T-helper 2 cell treated with Interferon-gamma antibody and Interleukin-4, amounts not matched to agents 5 μg/mL and 100 μg/mL, for 36 hours (primary cell): ENCODE results near the gene CASP9.
"Not testable (repeated sequence)": the region's sequence is repeated elsewhere in the genome, so short reads cannot be mapped to it uniquely, and the experiment has no call there.

ENCODE experiments used
- DNase-seq: peaks from one replicate; pipeline ENCODE4 v3.0.0; 2021; ENCODE audit warnings: low spot score
- H3K27ac Mint-ChIP-seq: one replicate; pipeline ENCODE4 v1.8.0; 2021; ENCODE audit warnings: mild to moderate bottlenecking, mixed read lengths
- H3K27me3 Mint-ChIP-seq: one replicate; pipeline ENCODE4 v1.8.0; 2021; ENCODE audit warnings: low read depth, mixed read lengths
- H3K36me3 Mint-ChIP-seq: one replicate; pipeline ENCODE4 v1.8.0; 2021; ENCODE audit warnings: low read depth, mixed read lengths
- H3K4me1 Mint-ChIP-seq: one replicate; pipeline ENCODE4 v1.8.0; 2021; ENCODE audit warnings: low read depth, mixed read lengths
- H3K4me3 Mint-ChIP-seq: one replicate; pipeline ENCODE4 v1.8.0; 2022; ENCODE audit warnings: mild to moderate bottlenecking, moderate library complexity, mixed read lengths
- H3K9me3 Mint-ChIP-seq: one replicate; pipeline ENCODE4 v1.8.0; 2021; ENCODE audit warnings: mixed read lengths

CASP9 gene

DNA sequence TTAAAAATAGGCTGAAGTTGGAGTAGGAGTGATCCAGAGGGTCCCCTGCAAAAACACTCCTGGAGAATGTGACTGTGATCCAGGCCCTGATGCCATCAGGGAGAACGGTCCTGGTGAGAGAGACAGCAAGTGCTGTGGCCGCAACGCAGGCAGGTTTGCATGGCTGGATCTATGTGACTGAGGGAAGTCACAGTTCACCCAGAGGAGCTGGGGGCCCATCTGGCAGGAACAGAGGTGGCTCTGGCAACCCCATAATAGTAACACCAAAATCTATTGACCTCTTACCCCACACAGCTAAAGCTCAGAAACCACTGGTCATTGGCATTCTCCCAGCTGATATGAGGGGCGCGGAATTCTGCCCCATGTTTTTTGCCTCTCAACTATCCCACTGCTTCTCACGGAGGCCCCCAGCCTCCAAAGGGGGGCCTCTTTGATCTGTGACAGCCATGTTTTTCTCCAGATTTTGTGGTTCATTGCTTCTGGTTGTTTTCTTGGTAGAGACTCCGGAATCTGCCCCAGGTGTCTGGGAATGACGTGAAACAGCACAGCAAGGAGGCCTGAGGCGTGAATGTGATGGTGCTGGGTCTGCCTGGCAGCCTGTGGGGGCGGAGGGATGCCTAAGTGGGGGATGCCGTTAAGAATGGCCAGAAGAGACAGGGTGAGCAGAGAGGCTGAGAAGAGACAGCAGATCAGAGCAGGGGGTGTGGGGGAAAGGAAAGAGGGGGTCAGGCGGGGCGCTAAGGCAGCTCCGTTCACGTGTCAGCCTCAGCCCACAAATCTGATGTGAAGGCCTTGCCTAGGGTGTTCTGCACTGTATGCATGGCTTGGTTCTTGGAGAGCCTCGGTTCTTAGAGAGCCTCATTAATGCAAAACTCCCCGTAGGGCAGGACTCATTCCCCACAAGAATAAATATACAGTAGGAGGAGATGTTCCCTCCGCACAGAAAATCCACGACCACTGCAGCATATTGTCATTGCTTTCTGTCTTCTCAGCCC is 23.5 kb downstream of the CASP9 start:
- Mint-ChIP-seq H3K4me1 (no peaks in the 10 kb centered on the region), H3K27me3 (no peaks in the 10 kb centered on the region), H3K36me3 (peaks cover 26% of the 10 kb centered on the region), H3K27ac (no peak overlapping the region), H3K9me3 (no peaks in the 10 kb centered on the region), H3K4me3 (no peak overlapping the region)
- DNase-seq = no peak

DNA sequence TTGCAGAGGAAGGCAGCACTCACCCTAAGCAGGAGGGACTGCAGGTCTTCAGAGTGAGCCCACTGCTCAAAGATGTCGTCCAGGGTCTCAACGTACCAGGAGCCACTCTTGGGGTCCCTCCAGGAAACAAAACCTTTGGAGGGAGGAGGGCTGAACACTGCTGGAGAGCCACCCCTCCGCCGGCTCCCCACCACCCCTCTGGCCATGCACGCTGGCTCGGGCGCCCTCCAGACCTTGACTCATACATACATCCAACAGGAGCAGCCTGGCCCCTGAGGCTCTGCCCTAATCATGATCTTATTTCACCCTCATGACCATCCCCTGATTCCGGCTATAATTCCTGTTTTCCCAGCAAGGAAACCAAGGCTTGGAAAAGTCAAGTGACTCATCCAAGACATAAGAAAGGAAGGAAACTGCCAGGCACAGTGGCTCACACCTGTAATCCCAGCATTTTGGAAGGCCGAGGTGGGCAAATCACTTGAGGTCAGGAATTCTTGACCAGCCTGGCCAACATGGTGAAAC is 30.1 kb downstream of the CASP9 start:
- peaks cover 34% of the 10 kb centered on the region for H3K36me3 Mint-ChIP-seq
- H3K4me3 Mint-ChIP-seq = no peak overlapping the region
- no peaks in the 10 kb centered on the region for H3K27me3 Mint-ChIP-seq
- no peak for DNase-seq
- peaks cover 13% of the 10 kb centered on the region for H3K4me1 Mint-ChIP-seq
- H3K27ac Mint-ChIP-seq = no peak overlapping the region
- H3K9me3 Mint-ChIP-seq = no peaks in the 10 kb centered on the region

DNA sequence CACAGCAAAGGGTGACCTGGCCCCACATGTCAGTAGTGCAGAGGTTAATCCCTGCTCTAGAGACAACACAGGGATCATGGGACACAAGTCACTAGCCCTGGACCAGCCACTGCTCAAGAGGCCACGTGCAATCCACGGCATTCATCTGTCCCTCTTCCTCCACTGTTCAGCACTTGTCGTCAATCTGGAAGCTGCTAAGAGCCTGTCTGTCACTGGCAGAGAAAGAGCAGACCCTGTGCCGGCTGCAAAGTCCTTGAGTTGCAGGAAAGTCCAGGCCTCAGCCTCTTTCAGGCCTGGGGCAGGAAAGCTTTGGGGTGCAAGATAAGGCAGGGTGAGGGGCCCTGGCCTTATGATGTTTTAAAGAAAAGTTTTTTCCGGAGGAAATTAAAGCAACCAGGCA is 31.4 kb downstream of the CASP9 start:
- Mint-ChIP-seq H3K27me3 (no peaks in the 10 kb centered on the region), H3K4me3 (no peak overlapping the region), H3K4me1 (peaks cover 13% of the 10 kb centered on the region), H3K9me3 (no peaks in the 10 kb centered on the region), H3K36me3 (peaks cover 27% of the 10 kb centered on the region), H3K27ac (no peak overlapping the region)
- no peak for DNase-seq

DNA sequence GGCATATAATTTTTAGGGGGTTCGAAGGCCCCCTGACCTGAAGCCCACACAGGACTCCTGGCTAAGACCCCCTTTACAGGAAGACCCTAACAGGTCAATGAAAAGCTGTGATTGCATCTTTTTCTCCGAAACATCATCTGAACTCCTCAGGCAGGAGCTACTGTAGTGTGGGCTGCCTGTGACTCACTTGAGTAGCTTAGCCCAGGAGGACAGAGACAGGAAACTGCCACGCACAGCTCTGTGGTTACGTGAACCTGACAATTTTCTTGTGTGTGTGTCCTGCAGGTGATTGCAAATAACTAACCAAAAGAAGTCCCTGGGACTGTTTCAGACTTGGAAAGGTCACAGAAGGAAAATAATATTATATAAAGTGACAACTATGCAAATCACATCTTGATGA is 33.0 kb downstream of the CASP9 start:
- H3K36me3 Mint-ChIP-seq = peaks cover 29% of the 10 kb centered on the region
- not testable (repeated sequence) for H3K27me3 Mint-ChIP-seq, H3K9me3 Mint-ChIP-seq, H3K4me3 Mint-ChIP-seq
- DNase-seq = peak; percentile 25
- H3K27ac Mint-ChIP-seq = peak overlapping the region; percentile 36
- H3K4me1 Mint-ChIP-seq = peaks cover 13% of the 10 kb centered on the region

DNA sequence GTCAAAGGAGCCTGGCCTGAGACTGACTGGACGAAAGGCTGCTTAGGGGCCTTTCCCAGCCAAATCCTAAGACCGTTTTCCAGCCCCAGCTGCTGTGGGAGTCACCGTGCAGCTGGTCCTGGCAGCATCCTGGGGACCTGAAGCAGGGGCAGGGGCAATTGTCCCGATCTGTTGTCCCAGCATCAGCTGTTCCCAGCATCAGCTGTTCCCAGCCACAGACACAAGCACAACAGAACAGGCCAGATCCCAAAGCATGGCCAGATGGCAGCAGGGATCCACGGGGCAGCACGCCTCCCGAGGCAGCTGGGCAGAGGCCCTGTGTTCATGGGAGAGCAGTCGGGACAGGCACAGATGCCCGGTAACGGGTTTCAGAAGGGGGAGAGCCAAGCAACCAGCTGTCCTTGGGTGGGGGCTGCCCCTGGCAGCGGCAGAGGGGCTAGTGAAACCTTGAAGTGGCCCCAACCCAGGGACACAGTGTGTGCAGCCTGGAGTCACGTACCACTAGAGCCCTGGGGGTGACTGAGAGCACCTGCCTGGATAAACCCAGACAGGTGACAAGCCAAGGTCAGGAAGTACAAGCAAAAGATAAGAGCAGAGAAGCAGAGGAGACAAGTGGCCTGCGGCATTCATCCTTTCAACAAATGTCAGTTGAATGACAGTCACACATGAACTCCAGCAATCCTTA is 34.8 kb downstream of the CASP9 start:
- DNase-seq = no peak
- no peak overlapping the region for H3K4me3 Mint-ChIP-seq
- H3K9me3 Mint-ChIP-seq = no peaks in the 10 kb centered on the region
- peaks cover 29% of the 10 kb centered on the region for H3K36me3 Mint-ChIP-seq
- H3K27me3 Mint-ChIP-seq = no peaks in the 10 kb centered on the region
- peaks cover 13% of the 10 kb centered on the region for H3K4me1 Mint-ChIP-seq
- no peak overlapping the region for H3K27ac Mint-ChIP-seq

DNA sequence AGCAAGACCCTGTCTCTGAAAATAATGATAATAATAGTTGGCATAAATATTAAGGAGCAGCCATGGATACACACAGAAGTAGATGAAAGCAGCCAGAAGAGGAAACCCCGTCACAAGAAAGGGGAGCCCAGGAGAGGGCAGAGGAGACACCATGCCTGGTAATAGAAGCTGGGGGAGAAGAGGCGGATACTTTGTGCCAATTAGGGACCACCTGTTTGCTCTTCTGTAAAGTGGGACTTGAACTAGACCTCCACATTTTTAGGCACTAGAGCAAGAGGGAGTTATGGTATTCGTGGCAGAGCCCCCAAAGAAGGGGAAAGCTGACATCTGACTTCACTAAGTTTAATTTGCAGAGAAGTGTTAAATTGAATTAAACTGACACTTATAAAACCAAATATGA is 35.6 kb downstream of the CASP9 start:
- no peak overlapping the region for H3K27ac Mint-ChIP-seq
- no peaks in the 10 kb centered on the region for H3K9me3 Mint-ChIP-seq
- peaks cover 29% of the 10 kb centered on the region for H3K36me3 Mint-ChIP-seq
- no peak overlapping the region for H3K4me3 Mint-ChIP-seq
- no peaks in the 10 kb centered on the region for H3K27me3 Mint-ChIP-seq
- H3K4me1 Mint-ChIP-seq = peaks cover 13% of the 10 kb centered on the region
- no peak for DNase-seq

DNA sequence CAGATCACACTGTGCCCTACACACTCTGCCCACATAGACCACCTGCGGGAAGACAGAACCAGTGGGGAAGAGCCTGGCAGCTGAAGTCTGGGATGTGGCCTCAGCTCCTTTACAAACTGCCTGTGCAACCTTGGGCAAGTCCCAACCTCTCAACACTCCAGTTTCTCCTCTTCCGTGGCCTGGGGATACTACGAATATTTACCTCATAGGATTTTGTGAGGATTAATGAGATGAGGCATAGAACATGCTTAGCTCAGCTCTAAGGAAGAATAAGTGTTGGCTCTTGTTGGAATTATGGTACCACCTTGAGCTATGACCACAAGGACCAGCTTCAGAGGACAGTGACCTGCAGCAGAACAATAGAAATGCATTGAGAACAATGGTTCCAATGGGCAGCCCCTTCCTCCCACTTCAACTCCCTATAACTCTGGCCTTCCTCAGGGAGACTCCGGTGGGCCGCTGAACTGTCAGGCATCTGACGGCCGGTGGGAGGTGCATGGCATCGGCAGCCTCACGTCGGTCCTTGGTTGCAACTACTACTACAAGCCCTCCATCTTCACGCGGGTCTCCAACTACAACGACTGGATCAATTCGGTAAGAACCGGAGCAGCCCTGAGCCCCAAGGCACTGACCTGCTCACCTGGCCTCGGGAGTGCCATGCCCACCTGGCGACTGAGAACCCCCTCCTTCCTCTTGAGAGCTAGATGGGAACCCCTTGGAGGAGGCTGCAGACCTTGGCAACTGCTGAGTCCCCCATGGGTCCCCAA is 37.0 kb downstream of the CASP9 start:
- H3K27me3 Mint-ChIP-seq, DNase-seq, H3K27ac Mint-ChIP-seq, H3K9me3 Mint-ChIP-seq, H3K4me3 Mint-ChIP-seq: not testable (repeated sequence)
- peaks cover 29% of the 10 kb centered on the region for H3K36me3 Mint-ChIP-seq
- peaks cover 13% of the 10 kb centered on the region for H3K4me1 Mint-ChIP-seq

DNA sequence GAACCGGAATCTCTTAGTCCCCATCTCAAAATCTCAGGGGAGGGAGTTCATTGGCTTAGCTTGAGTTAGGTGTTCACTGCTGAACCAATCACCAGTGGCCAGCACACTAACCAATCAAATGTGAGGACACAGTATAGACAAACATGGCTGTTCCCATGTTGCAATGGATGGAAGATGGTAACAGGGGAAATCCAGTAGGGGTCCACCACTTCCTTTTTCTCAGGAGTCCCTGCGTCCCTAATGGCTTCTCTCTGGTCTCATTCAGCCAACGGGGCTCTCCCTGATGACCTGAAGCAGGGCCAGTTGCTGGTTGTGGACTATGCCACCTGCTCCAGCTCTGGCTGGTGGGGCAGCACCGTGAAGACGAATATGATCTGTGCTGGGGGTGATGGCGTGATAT is 38.4 kb downstream of the CASP9 start:
- peaks cover 21% of the 10 kb centered on the region for H3K36me3 Mint-ChIP-seq
- no peak overlapping the region for H3K4me3 Mint-ChIP-seq
- no peak for DNase-seq
- no peaks in the 10 kb centered on the region for H3K27me3 Mint-ChIP-seq
- H3K4me1 Mint-ChIP-seq = peaks cover 4% of the 10 kb centered on the region
- H3K9me3 Mint-ChIP-seq = no peaks in the 10 kb centered on the region
- H3K27ac Mint-ChIP-seq = no peak overlapping the region

DNA sequence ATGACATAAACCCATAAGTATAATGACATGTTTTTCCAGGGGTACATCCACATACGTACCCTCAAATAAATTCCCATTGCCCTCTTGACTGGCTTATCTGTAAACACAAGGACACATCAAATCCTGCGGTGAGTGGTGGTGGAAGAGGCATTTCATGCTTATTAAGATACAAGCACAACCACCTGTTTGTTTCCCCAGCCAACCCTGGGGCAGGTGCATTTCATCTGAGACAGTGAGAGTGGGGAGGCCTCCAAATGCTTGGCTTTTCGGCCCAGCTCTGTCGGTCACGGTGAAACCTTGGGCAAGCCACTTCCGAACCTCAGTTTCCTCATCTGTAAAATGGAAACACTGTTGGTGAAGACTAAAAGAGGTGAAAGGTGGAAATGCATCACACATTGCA is 39.6 kb downstream of the CASP9 start:
- not testable (repeated sequence) for H3K27me3 Mint-ChIP-seq, H3K4me3 Mint-ChIP-seq, H3K27ac Mint-ChIP-seq, DNase-seq, H3K4me1 Mint-ChIP-seq, H3K9me3 Mint-ChIP-seq
- peaks cover 15% of the 10 kb centered on the region for H3K36me3 Mint-ChIP-seq

DNA sequence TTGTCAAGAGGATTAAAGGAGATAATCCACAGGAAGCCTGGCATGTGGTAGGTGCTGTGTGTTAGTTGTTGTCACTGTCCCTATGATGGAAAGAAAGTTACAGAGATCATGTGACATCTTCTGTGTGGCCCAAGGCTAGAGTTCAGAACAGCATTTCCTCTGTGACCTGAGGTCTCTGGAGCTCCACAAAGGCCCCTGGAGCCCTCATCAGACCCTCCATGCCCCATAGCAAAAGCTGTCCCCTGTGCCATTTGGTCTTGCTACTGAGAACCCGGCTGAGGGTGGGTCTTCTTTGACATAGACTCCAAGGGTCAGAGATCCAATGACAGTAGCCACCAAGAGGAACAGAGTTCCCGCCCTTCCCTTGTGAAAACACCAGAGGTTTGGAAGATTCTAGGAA is 40.0 kb downstream of the CASP9 start:
- Mint-ChIP-seq H3K36me3 (peaks cover 14% of the 10 kb centered on the region), H3K27me3 (no peaks in the 10 kb centered on the region), H3K9me3 (no peaks in the 10 kb centered on the region), H3K4me3 (no peak overlapping the region), H3K27ac (no peak overlapping the region), H3K4me1 (no peaks in the 10 kb centered on the region)
- DNase-seq = no peak

DNA sequence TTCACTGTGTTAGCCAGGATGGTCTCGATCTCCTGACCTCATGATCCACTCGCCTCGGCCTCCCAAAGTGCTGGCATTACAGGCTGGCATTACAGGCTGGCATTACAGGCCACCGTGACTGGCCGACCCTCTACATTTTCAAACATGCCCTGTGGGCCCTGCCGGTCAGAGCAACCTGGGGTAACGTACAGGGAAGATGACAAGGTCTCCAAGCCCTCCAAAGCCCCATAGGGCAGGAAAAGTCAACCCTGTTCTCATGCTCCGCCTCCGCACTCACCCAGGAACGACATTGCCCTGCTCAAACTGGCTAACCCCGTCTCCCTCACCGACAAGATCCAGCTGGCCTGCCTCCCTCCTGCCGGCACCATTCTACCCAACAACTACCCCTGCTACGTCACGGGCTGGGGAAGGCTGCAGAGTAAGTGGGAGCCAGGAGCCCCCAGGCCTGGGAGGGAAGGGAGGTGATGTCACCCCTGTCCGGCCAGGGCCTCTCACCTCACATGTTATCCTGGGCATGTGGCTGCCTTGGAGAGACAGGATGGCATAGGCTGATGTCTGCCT is 41.0 kb downstream of the CASP9 start:
- not testable (repeated sequence) for H3K4me3 Mint-ChIP-seq, H3K9me3 Mint-ChIP-seq, DNase-seq, H3K4me1 Mint-ChIP-seq, H3K27me3 Mint-ChIP-seq, H3K27ac Mint-ChIP-seq
- peaks cover 14% of the 10 kb centered on the region for H3K36me3 Mint-ChIP-seq

DNA sequence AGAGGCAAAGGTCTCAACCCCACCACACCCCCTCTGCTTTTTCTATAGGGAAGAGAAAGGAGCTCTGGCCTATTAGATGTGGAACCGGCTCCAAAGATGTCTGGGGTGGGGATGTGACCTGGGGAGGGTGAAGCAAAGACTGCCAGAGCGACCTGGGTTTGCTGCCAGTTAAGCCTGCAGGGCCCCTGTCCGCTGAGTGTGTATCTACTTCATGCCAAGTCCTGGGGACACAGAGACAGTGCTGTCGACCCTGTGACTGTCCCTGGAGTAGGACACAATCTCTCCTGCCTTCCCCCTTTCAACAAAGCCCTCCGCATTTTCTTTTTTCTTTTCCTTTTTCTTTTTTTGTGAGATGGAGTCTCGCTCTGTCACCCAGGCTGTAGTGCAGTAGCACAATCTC is 41.6 kb downstream of the CASP9 start:
- not testable (repeated sequence) for DNase-seq, H3K27ac Mint-ChIP-seq, H3K4me3 Mint-ChIP-seq, H3K9me3 Mint-ChIP-seq, H3K4me1 Mint-ChIP-seq, H3K27me3 Mint-ChIP-seq
- H3K36me3 Mint-ChIP-seq = peaks cover 14% of the 10 kb centered on the region

DNA sequence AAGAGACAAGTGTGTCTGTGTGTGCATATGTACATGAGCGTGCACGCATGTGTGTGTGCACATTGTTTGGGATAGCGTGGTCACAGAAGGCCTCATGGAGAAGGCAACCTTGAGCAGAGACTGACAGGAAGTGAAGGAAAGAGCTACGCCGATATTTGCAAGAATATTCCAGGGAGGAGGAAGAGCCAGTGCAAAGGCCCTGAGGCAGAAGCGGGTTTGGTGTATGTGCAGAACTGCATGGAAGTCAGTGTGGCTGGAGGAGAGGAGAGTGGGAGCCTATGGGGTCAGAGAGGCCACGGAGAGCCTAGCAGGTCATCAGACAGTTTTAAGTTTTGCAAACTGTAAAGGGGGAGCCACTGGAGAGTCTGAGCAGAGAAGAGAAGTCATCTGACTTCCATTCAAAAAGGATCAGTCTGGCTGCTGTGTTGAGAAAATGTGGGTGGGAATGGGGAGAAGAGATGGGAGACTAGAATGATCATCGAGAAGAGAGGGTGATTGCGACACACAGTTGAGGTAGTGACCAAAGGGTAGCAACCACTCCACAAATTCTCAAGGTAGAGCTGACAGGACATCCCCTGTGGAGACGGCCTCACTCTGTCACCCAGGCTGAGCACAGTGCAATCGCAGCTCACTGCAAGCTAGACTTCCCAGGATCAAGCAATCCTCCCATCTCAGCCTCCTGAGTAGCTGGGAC is 44.2 kb downstream of the CASP9 start:
- H3K4me1 Mint-ChIP-seq = no peaks in the 10 kb centered on the region
- no peak overlapping the region for H3K4me3 Mint-ChIP-seq
- H3K36me3 Mint-ChIP-seq = peaks cover 3% of the 10 kb centered on the region
- H3K27me3 Mint-ChIP-seq = no peaks in the 10 kb centered on the region
- H3K9me3 Mint-ChIP-seq = no peaks in the 10 kb centered on the region
- no peak for DNase-seq
- H3K27ac Mint-ChIP-seq = no peak overlapping the region
